HG03521 (cell line): ENCODE results near the gene SLC6A11.

Experiments
- ATAC-seq: cut with Tn5 transposase; IDR thresholded peaks from one replicate; pipeline ENCODE4 v1.9.1; 2021; ENCODE audit warnings: mild to moderate bottlenecking, moderate library complexity; ENCODE audit not compliant: unreplicated experiment

Gene SLC6A11

DNA sequence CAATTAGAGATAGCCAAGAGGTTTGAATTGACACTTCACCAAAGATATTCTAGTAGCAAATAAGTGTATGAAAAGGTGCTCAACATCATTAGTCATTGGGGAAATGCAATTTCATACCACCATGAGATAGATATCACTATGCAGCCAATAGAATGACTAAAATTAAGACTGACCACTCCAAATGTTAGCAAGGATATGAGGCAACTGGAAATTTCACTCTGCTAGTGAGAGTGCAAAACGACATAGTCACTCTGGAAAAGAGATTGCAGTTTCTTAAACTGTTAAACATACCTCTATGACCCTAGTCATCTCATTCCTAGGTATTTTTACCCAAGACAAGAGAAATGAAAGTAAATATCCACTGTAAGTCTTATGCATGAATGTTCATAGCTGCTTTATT, 27.6 kb upstream of the SLC6A11 start:
- ATAC-seq = no peak

DNA sequence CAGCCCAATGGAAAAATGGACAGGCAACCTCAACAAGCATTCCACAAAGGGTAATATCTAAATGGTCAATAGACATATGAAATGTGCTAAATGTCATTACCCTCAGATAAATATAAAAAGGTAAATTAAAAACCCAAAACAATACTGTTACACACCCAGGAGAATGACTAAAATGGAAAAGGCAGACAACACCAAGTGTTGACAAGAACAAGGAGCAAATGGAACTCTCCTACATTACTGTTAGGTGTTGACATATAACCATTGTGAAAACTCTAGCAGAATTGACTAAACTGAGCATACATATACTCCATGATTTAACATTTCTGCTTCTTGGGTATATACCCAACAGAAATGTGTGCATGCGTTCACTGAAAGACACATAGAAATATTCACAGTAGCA, 25.3 kb upstream of the SLC6A11 start:
- no peak for ATAC-seq

DNA sequence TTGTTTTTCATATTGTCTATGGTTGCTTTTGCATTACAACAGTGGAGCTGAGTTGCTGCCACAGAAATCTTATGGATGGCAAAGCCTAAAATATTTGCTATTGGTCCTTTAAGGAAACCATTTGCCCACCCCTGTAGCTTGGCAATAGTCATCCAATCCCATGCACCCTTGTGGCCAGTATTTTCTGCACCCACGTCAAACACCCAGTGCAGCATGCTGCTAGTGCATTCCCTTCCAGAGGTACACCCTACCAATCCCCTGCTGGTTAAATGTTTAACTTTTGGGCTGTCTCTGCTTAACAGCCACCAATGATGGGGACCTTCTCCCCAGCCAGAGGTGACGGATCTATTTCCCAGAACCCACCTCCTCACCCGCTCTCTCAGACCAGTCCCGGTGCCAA, 23.8 kb upstream of the SLC6A11 start:
- ATAC-seq = no peak

- no peak for ATAC-seq
Observed at GRCh38 chr3:10798600-10799367, 17.2 kb upstream of the SLC6A11 start.

GRCh38 chr3:10804183-10804648, 11.8 kb upstream of the SLC6A11 start:
- no peak for ATAC-seq

DNA sequence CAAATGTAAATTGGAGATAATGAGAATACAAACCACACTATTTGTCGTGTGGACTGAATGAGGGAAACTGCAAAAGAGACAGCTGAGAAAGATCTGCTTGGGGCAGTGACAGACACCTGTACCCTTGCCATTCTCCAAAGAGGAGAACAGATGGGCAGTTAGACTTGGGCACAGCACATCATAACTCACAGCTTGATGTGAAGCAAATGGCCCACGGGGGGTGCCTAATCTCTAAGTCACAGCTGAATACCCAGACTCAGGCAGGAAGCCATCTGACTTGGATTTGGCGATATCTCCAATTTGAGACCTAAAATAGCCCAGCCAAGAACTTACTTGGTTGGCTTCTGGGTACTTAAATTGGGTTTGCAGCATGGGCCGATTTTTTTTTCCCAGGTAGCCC, 10.0 kb upstream of the SLC6A11 start:
- no peak for ATAC-seq

- ATAC-seq = no peak
Observed at GRCh38 chr3:10808130-10808735, 7.8 kb upstream of the SLC6A11 start.

DNA sequence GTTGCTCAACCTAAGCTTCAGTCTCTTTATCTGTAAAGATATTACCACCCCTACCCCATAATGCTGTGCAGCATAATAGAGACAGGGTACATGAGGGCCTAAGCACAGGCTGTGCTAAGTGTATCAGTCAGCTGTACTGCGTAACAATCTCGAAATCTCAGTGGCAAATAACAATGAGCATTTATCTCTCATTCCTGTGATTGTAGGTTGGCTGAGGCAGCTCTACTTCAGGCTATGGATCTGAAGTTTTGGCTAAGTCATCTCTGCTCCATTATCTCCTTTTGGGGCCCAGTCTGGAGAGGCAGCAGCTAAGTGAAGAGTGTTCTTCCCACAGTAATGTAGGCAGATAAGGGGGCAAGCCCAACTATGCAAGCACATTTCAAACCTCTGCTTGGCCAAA, 7.1 kb upstream of the SLC6A11 start:
- no peak for ATAC-seq

- ATAC-seq = no peak
Observed at GRCh38 chr3:10810376-10810775, 5.7 kb upstream of the SLC6A11 start.

GRCh38 chr3:10813425-10813824, 2.6 kb upstream of the SLC6A11 start:
- ATAC-seq = no peak

GRCh38 chr3:10814623-10815022, 1.4 kb upstream of the SLC6A11 start:
- no peak for ATAC-seq

DNA sequence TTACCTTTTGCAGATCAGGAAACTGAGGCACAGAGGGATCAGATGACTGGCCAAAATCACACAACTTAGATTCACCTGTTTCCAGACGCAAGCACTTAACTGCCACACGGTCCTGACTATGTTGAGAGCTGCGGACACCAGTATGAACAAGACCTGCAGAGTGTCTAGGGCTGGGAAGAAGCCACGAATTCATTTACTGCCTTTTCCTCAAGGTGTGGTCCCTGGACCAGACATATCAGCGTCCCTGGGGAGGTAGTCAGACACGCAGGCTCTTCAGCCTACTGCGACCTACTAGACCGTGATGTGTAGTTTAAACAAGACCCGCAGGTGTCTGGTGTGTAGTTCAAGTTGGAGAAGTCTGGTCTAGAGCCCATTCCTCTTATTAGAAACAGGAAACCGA, 541 bp upstream of the SLC6A11 start:
- no peak for ATAC-seq

DNA sequence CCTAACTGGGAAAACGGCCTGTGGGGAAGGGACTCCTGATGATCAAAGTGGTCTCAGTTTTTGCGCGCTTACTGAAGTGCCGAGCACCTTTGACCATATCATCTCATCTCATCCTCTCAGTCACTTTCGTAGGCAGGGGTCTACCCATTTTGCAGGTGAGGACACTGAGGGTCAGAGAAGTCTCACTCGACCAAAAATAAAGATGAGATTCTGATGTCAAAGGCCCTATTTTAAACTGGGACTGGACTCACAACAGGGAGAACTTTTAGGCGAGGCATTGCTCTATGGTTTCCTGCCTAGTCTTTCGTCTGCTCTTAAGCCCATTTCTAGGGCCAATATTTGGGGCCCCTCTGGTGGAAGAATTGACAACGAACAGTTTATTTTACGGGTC, 830 bp downstream of the SLC6A11 start:
- ATAC-seq = no peak

DNA sequence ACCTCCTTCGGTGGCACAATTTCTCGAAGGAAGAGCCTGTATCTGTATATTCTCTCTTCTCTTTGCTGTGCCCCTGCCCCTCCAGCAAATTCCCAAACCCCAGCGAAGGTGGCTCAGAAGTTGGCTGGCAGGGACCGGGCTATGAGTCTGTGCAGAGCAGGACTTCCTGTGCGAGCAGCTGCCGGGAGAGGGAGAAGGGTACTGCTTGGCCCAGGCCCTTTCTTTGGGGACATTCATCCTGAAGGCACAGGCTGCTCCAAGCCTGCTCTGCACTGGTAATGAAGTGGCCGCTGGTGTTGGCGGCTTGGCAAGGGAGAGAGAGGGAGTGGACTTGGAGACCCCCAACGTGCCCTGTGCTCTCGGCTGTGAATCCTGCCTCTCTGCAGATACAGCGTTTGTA, 1.5 kb downstream of the SLC6A11 start:
- ATAC-seq = no peak

DNA sequence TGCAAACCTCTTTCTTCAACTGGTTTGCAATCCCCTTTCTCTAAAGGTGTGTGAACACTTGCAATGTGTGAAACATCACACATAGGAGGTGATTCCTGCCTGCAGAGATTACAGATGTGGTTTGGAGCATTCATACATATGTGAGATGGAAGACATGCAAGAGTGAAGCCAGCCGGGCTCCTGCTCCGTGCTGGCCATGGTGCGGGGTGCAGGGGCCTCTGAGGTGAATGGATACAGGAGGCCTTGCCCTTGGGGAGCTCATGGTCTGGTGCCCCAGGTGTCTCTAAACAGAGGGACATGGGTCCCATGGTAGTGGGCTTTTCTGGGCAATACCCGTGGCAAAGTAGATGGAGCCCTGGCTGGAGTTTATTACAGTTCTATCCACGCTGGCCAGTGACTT, 6.0 kb downstream of the SLC6A11 start:
- no peak for ATAC-seq

GRCh38 chr3:10822708-10823515, 6.9 kb downstream of the SLC6A11 start:
- ATAC-seq = no peak

DNA sequence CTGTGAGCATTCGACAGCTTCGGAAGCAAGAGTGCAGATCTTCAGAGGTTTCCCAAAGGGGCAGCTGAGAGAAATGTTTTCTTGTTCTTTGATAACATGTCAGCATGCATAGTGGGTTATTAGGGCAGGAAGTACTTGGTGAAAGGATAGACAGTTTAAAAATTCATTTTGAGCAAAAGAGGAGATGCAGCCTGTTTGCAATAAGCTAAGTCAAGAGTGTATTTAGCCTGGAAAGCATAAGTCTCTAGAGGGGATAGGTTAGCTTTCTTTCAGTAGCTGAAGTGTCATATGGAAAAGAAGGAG, 7.4 kb downstream of the SLC6A11 start:
- ATAC-seq = no peak

GRCh38 chr3:10824468-10824867, 8.4 kb downstream of the SLC6A11 start:
- ATAC-seq = no peak

DNA sequence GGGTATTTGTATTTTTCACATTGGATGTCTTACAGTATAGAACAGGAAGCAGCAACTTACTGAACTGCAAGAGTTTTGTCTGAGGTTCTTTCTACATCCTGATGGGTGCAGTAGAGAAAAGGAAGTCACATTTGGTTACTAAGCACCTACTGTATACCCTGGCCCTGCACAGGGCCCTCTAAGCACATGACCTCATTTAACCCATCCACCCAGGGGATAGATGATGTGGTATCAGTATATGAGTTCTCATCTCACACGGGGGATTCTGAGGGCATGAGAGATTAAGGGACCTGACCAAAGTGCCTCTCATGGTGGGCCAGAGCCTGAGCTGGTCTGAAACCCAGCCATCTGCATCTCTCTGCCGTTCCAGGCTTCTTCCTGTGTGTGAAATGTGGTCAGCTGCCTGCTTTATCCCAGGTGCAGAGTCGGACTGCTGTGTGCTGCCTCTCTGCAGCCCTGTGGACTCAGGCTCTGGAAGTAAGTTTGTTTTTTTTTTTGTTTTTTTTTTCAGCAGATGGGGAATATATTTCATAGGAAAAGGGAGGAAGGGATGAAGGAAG, 17.9 kb downstream of the SLC6A11 start:
- ATAC-seq = no peak

DNA sequence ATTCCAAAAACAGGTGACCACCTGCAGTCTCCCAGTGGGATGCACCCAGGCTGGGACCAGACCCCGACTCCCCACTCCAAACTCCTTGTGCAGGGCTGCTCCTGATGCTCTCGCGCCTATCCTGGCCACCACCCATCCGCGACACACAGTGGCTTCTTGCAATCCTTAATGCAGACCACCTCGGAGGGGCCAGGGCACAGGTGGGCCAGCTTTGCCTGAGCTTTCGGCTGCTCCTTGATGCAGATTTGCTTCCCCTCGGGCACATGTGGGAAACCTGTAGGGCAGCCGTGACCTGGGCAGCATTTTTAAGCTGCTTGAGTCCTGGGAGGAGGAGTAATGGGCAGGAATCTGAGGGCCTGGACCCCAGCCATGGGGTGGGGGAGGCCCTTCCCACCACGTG, 18.9 kb downstream of the SLC6A11 start:
- ATAC-seq = no peak

- no peak for ATAC-seq
Observed at GRCh38 chr3:10835406-10835805, 19.4 kb downstream of the SLC6A11 start.

DNA sequence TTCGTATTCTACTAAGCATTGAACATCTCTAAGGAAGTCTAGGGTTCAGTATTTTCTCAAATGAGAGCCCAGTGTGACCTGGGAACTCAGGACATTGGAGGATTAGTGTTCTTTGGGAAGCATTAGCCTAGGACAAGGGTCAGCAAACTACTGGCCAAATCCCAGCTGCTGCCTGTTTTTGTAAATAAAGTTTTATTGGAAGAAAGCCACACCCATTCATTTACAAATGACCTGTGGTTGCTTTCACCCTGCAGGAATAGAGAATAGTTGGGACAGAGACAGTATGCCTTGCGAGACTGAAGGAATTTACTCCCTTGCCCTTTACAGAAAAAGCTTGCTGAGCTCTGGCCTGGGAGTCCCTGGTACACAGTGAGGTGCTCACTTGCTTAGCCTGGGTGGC, 20.6 kb downstream of the SLC6A11 start:
- no peak for ATAC-seq
